DND-41 (cell line): ENCODE measurements around the gene ST6GALNAC1.

Source experiments
- ATAC-seq: fragments of 200-7000 bp; cut with Tn5 transposase; 3 replicates; pipeline ENCODE4 v1.9.1; 2021; ENCODE audit warnings: low read depth; ENCODE audit not compliant: insufficient read depth
- DNase-seq: peaks from one replicate; pipeline ENCODE4 v3.0.0-alpha.2; 2020
- H2AFZ ChIP-seq: 2 replicates; pipeline ENCODE4 v1.6.0; 2012; ENCODE audit warnings: low read depth, low read length
- H3K27ac ChIP-seq: 2 replicates; pipeline ENCODE4 v1.5.1; 2012; ENCODE audit warnings: low read length, inconsistent platforms
- H3K27me3 ChIP-seq: fragments of 200-600 bp; sonication (generic); 2 replicates; pipeline ENCODE4 v1.6.0; 2012; ENCODE audit warnings: low read length, mild to moderate bottlenecking, inconsistent platforms; ENCODE audit not compliant: insufficient read depth, poor library complexity
- H3K36me3 ChIP-seq: 2 replicates; pipeline ENCODE4 v1.5.1; 2012; ENCODE audit warnings: low read length, inconsistent platforms; ENCODE audit not compliant: insufficient read depth
- H3K4me1 ChIP-seq: 2 replicates; pipeline ENCODE4 v1.5.1; 2012; ENCODE audit warnings: mild to moderate bottlenecking, low read length; ENCODE audit not compliant: insufficient read depth
- H3K4me2 ChIP-seq: 2 replicates; pipeline ENCODE4 v1.6.0; 2012; ENCODE audit warnings: mild to moderate bottlenecking, moderate library complexity, low read length, inconsistent platforms; ENCODE audit not compliant: insufficient read depth
- H3K4me3 ChIP-seq, 2 experiments: fragments of 200-600 bp in 1 of 2; shearing (Covaris generic) in 1 of 2; 2 replicates each; pipeline ENCODE4 v1.5.1; 2012 to 2016; ENCODE audit warnings: inconsistent platforms in 2 of 2, low read length in 2 of 2, mild to moderate bottlenecking in 2 of 2, low read depth in 1 of 2, moderate library complexity in 1 of 2
- H3K79me2 ChIP-seq: 2 replicates; pipeline ENCODE4 v1.6.0; 2012; ENCODE audit warnings: low read length, inconsistent platforms; ENCODE audit not compliant: insufficient read depth
- H3K9ac ChIP-seq: 2 replicates; pipeline ENCODE4 v1.6.0; 2012; ENCODE audit warnings: low read depth, mild to moderate bottlenecking, inconsistent platforms, low read length, moderate library complexity
- H3K9me3 ChIP-seq: 2 replicates; pipeline ENCODE4 v1.5.1; 2012; ENCODE audit warnings: low read length, moderate library complexity, mild to moderate bottlenecking, inconsistent platforms; ENCODE audit not compliant: insufficient read depth, severe bottlenecking
- H4K20me1 ChIP-seq: 2 replicates; pipeline ENCODE4 v1.6.0; 2012; ENCODE audit warnings: low read length; ENCODE audit not compliant: insufficient read depth
- EZH2 ChIP-seq: IDR thresholded peaks from 3 replicates; pipeline ENCODE4 v1.6.1; 2012; ENCODE audit warnings: borderline replicate concordance, low read depth, mild to moderate bottlenecking, moderate library complexity, low read length, inconsistent platforms; ENCODE audit not compliant: severe bottlenecking
- TF ChIP-seq, protein P1 (sequence below): IDR thresholded peaks from 2 replicates; pipeline ENCODE4 v1.5.1; 2012; ENCODE audit warnings: borderline replicate concordance, low read length, moderate library complexity, mild to moderate bottlenecking; ENCODE audit not compliant: poor library complexity, severe bottlenecking; ENCODE audit errors: extremely low read depth

ST6GALNAC1 gene

GRCh38 chr17:76689859-76690258 lies 46.3 kb upstream of the ST6GALNAC1 start:
- Histone ChIP-seq H3K4me3 (no peak overlapping the region), H3K4me2 (no peak overlapping the region), H3K9me3 (no peaks in the 10 kb centered on the region), H4K20me1 (no peaks in the 10 kb centered on the region), H3K36me3 (no peaks in the 10 kb centered on the region), H3K9ac (no peak overlapping the region), H2AFZ (no peak overlapping the region), H3K27ac (no peak overlapping the region), H3K79me2 (no peaks in the 10 kb centered on the region), H3K27me3 (no peaks in the 10 kb centered on the region), H3K4me1 (no peaks in the 10 kb centered on the region)
- TF ChIP-seq, protein P1, sequence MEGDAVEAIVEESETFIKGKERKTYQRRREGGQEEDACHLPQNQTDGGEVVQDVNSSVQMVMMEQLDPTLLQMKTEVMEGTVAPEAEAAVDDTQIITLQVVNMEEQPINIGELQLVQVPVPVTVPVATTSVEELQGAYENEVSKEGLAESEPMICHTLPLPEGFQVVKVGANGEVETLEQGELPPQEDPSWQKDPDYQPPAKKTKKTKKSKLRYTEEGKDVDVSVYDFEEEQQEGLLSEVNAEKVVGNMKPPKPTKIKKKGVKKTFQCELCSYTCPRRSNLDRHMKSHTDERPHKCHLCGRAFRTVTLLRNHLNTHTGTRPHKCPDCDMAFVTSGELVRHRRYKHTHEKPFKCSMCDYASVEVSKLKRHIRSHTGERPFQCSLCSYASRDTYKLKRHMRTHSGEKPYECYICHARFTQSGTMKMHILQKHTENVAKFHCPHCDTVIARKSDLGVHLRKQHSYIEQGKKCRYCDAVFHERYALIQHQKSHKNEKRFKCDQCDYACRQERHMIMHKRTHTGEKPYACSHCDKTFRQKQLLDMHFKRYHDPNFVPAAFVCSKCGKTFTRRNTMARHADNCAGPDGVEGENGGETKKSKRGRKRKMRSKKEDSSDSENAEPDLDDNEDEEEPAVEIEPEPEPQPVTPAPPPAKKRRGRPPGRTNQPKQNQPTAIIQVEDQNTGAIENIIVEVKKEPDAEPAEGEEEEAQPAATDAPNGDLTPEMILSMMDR = no peak
- TF ChIP-seq EZH2 = no peak
- no peak for ATAC-seq
- no peak for DNase-seq

GRCh38 chr17:76688165-76688622 lies 44.6 kb upstream of the ST6GALNAC1 start:
- DNase-seq (no peak), ATAC-seq (no peak)
- Histone ChIP-seq H2AFZ (no peak overlapping the region), H3K27me3 (no peaks in the 10 kb centered on the region), H3K9ac (no peak overlapping the region), H3K27ac (no peak overlapping the region), H4K20me1 (no peaks in the 10 kb centered on the region), H3K36me3 (no peaks in the 10 kb centered on the region), H3K79me2 (no peaks in the 10 kb centered on the region), H3K9me3 (no peaks in the 10 kb centered on the region), H3K4me1 (no peaks in the 10 kb centered on the region), H3K4me3 (no peak overlapping the region), H3K4me2 (no peak overlapping the region)
- TF ChIP-seq, protein P1 = no peak
- no peak for TF ChIP-seq EZH2

GRCh38 chr17:76687298-76688164 lies 44.0 kb upstream of the ST6GALNAC1 start:
- H3K9me3 ChIP-seq = no peaks in the 10 kb centered on the region
- no peak overlapping the region for H2AFZ ChIP-seq
- no peaks in the 10 kb centered on the region for H4K20me1 ChIP-seq
- ATAC-seq (no peak), DNase-seq (no peak)
- H3K27ac ChIP-seq = no peak overlapping the region
- H3K9ac ChIP-seq = no peak overlapping the region
- no peak overlapping the region for H3K4me3 ChIP-seq
- TF ChIP-seq, protein P1 = no peak
- no peak for TF ChIP-seq EZH2
- H3K4me2 ChIP-seq = no peak overlapping the region
- H3K79me2 ChIP-seq = no peaks in the 10 kb centered on the region
- no peaks in the 10 kb centered on the region for H3K36me3 ChIP-seq
- H3K4me1 ChIP-seq = no peaks in the 10 kb centered on the region
- no peaks in the 10 kb centered on the region for H3K27me3 ChIP-seq
